ENCODE data around the gene ARL13B.
"Not testable (repeated sequence)": the region's sequence is repeated elsewhere in the genome, so short reads cannot be mapped to it uniquely, and the experiment has no call there.

ARL13B gene

DNA sequence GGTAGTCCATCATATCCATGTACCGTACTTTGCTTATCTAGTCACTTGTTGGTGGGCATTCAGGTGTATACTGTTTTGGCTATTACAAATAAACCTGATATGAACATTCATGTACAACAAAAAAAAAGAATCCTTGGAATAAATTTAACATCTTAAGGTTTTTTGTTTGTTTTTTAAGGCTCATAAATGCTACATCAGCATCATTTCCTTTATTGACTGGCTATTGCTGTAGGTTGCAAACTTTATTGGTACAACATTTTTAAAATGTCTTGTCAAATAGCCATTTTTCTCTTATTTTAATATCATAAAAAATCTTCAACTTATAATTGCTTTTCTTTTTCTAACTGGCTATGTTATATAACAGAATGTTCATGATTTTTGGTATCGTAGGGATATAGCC, 66.6 kb downstream of the ARL13B start:
- no peak overlapping the region for H3K27ac ChIP-seq
- no peak overlapping the region for H3K4me3 ChIP-seq

DNA sequence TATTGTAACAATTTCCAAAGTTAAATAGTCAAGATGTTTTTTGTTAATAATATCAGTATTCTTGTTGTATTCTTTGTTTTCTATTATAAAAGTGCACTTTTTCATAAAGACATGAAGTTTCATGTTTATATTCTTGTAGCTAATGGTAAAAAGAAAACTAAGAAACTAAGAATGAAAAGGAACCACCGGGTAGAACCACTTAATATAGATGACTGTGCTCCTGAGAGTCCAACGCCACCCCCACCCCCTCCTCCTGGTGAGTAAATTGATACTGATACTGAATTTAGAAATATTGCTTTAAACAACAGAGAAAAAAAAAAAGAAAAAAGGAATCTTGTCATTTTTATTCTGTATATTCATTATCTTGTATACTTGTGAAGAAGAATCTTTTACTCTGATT, 69.3 kb downstream of the ARL13B start:
- no peak overlapping the region for H3K4me3 ChIP-seq
- H3K27ac ChIP-seq = no peak overlapping the region

DNA sequence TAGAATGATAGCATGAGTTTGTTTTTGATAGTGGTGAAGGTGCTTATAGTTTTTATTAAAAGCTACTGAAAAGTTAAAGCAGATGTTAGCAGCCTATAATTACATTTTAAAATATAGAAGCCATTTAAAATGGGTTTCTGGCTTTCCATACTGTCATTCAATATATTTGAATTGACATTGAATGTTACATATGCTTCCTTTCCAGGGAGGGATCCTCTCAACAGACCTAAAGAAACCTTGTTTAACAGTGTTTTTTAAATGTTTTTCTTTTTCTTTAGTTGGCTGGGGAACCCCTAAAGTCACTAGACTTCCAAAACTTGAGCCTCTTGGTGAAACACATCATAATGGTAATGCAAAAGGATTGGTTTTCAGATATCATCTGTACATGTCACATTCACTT, 70.6 kb downstream of the ARL13B start:
- H3K4me3 ChIP-seq = no peak overlapping the region
- no peak overlapping the region for H3K27ac ChIP-seq

DNA sequence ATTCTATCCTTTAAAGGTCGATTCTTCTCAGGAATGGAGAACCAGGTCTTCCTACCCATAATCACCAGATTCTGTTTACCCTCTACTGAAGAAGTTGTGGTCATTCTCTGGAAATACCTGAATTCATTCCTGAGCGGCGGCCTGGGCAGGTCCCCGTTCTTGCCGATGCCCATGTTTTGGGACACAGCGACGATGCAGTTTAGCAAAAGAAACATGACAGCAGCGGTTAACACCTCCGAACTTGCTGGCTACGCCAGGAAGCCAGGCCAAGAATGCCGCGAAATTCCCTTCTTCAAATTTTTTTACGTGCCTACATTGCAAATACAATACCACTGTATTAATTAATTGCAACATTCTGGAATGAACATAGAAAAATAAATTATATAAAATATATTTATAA, 81.3 kb downstream of the ARL13B start:
- Histone ChIP-seq H3K4me3 (no peak overlapping the region), H3K27ac (no peak overlapping the region)

DNA sequence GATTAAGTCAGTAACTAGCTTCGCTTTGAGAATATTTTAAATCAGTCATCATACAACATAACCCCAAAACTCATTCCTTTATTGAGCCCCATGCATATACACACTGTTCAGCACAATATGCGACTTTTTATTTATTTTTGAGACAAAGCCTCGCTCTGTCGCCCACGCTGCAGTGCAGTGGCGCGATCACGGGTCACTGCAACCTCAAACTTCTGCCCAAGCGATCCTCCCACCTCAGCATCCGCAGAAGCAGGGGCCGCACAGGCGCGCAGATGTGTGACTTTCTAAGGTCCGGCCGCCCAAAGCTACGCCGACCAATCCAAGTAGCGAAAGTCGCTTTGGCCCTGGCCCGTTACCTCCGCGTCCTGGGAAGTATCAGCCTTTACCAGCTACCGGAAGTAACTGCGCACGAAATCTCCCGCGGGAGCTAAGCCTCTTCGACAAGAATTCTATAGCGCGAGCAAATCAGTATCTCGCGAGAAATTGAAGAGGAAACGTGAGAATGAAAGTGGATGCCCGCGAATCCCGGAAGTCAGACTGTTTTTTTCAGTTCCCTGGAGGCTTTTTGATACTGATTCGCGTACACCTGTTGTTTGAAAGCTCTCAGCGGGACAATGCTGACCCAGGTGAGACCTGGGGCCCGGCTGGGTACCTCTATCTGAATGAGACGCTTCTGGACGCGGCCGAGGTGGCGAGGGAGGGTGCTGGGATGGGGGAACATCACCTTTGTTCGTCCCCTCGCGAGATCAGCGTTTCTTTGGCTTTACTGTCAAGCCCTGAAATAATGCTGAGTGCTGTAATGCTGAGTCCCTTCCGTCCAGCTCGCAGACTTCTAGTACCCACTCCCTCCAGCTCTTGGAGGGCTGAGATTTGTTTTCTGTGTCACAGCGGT, 82.8 kb downstream of the ARL13B start, which contains the start of the genes DHFR2 and NSUN3:
TSS of gene DHFR2 (minus strand) at position 404 of the 892 bp plus-strand sequence. CDS start 1,405 bp downstream, outside the sequence.
TSS of gene NSUN3 (plus strand) at position 549 of the 892 bp plus-strand sequence. CDS start at position 615, 66 bp downstream.
- Histone ChIP-seq H3K4me3 (peak within 1 kb of the TSS; percentile 47 to 80 (median 65)), H3K27ac (peak within 1 kb of the TSS; percentile 50 to 99 (median 94))

DNA sequence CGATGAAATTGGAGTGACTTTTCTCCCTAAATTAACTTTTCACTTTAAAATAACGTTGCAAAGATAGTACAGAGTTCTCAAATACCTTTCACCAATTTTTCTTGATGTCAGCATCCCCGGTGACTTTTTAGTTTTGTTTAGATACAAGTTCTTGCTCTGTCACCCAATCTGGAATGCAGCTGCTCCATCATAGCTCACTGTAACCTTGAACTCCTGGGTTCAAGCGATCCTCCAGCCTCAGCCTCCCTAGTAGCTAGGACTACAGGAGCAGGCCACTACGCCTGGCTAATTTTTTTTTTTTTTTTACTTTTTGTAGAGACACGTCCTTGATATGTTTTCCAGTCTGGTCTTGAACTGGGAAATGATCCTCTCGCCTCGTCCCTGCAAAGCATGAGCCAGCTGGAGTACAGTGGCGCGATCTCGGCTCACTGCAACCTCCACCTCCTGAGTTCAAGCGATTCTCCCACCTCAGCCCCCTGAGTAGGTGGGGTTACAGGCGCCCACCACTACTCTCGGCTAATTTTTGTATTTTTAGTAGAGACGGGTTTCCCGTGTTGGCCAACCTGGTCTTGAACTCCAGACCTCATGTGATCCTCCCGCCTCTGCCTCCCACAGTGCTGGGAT, 83.7 kb downstream of the ARL13B start:
- Histone ChIP-seq H3K27ac (peak overlapping the region; percentile 50 to 99 (median 94)), H3K4me3 (peak overlapping the region; percentile 47 to 80 (median 65))

DNA sequence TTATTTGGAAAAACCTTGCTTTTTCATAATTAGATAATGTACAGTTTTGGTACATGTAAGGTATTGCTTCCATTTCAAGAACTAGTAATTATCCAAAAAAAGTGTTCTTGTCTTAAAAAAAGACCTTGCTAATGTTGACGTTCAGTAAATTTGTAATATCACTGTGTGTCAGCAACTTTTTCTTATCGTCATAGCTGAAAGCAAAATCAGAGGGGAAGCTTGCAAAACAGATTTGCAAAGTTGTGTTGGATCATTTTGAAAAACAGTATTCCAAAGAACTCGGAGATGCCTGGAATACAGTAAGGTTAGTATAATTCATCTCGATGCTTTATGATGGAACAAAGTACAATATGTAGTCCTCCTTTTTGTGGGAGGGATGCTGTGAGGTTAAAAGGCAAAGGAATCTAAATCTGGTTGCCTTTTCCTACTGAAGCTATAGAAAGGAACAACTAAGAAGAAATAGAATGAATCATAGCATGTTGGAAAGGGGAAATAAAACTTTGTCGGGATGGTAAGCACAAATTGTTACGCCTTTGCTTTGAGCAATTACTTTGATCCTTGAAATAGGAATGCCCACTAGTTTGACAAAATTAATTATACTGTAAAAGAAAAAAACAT, 84.4 kb downstream of the ARL13B start:
- Histone ChIP-seq H3K4me3 (peak overlapping the region in 1 of 7 experiments; percentile 47), H3K27ac (peak overlapping the region in 4 of 21 experiments; percentile 87 to 96 (median 88))

DNA sequence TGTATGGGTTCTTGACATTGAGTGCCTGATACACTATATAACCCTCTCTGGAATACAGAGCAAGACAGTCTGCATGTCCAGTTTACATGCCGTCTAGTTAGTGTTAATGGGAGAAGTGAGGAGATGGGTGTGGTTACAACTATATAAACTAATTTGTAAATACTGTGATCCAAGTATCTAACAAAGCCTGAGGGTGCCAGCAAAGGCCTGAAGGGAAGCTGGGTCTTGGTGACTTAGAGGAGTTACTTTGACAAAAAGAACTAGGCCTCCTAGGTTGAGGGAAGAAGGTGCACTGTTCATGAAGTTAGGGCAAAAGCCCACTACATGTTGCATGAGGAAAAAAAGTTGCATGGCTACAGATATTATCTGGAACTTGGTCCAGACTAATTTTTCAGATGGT, 85.2 kb downstream of the ARL13B start:
- no peak overlapping the region for H3K27ac ChIP-seq
- no peak overlapping the region for H3K4me3 ChIP-seq

DNA sequence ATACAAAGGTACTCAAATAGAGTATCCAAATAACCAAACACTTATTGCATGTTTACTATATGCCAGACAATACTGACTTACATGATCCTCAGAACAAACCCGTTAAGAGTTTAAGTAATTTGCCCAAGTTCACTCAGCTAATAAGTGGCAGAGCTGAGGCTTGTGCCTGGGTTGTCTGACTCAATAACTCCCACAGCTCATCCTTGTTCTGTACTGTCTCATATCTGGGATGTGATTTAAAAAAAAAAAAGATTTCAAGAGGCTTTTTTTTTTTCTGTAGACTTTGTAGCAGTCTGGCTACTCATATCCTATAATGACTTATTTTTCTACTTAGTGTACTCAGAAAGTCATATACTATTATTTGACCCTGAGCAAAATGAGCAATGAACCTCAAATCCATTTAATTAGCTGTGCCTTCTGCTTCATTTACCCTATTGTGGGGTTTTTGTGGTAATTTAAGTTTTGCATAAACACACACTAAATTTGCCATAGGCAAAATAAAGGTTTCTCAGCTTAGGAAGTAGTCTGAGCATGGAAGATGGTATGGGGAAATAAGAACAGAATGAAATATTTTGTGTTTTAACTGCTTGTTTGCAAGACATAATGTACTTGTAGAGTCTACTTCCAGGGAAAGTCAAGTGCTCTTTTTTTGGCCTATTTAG, 86.0 kb downstream of the ARL13B start:
- Histone ChIP-seq H3K27ac (no peak overlapping the region), H3K4me3 (no peak overlapping the region)

DNA sequence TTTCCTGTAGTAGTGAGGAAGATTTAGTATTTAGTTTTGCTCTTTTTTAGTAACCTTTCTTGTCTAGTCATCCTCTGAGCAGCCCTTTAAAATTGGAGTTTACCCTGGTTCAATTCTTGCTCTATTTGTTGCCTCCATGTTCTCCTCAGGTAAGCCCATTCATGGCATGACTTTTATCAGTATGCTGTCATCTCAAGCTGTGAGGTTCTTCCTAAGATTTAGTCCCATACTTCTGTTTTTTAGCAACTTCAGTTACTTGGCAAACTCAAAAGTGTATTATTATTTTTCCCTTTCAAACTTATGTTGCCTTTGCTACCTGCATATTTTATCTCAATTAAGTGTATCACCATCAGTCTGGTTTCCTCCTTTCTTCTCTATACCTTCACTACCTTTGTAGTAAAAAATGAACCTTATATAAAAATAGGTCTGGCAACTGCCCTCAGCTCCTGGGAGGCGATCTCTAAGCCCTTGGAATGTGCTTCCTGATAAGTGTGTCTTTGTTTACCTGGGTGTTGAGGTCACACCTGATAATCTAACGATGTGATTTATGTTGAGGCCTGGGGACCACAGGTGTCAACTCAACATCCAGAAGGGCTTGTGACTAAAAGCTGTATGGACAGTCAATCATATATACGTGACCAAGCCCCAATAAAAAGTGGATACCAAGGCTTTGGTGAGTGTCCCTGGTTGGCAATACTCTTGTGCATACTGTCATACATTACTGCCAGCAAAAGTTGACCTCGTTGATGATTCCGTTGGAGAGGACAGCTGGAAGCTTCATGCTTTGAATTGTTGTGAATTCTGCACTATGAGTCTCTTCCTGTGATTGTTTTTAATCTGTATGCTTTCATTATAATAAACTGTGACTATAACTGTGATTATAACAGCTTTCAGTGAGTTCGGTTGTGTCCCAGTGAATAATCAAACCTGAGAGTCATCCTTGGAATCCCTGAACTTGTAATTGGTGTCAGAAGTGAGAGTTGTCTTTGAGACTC, 86.8 kb downstream of the ARL13B start:
- Histone ChIP-seq H3K4me3 (no peak overlapping the region), H3K27ac (no peak overlapping the region)

DNA sequence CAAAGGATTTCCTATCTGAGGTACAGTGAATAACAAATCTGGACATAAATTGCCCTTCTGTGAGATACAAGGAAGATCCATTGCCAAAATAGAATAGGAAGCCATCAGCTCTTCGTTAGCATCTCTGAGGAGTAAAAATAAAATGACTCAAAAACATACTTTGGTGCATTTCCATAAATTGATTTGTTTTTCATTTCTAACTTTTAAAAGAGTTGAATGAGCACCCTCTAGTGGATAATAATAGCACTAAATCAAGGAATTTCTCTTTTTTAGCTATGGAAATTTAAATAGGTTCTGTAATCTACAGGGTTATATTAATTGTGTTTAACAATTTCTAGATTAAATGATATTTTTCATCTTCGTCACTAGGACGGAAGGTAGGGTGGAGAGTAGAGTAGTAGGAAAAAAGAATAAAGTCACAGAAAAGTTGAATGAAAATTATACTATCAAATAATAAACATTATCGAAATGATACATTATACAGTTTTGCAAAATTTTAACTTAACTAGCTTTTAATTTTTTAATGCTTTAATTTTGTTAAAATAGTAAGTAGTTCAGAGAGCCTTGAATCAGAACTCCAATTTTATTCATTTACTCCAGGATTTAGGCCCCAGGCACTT, 89.3 kb downstream of the ARL13B start:
- H3K4me3 ChIP-seq = no peak overlapping the region

DNA sequence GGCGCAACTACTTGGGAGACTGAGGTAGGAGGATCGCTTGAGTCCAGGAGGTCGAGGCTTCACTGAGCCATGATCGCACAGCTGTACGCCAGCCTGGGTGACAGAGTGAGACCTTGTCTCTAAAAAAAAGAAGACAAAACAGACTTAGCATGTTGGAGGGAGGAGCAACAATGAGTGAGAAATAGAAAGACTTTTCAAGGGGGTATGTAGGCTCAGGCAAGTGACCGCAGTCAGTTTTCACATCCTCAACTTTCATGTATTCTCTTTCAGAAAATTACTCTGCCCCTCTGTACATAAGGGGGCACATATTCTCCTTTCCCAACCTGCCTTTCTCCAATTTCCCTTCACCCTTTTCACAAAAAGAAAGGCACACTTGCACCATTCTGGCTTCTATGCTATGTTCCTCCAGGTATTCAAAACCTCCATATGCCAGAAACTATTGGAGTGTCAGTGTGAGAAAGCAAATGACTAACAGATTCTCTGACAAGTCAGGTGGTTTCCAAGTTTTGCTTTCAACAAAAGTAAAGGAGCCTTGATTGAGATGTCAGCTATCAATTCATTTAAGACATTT, 90.5 kb downstream of the ARL13B start:
- Histone ChIP-seq H3K4me3 (no peak overlapping the region), H3K27ac (no peak overlapping the region)

More for the DNA sequence above, 89.3 kb downstream of the ARL13B start:
- H3K27ac ChIP-seq = no peak overlapping the region

DNA sequence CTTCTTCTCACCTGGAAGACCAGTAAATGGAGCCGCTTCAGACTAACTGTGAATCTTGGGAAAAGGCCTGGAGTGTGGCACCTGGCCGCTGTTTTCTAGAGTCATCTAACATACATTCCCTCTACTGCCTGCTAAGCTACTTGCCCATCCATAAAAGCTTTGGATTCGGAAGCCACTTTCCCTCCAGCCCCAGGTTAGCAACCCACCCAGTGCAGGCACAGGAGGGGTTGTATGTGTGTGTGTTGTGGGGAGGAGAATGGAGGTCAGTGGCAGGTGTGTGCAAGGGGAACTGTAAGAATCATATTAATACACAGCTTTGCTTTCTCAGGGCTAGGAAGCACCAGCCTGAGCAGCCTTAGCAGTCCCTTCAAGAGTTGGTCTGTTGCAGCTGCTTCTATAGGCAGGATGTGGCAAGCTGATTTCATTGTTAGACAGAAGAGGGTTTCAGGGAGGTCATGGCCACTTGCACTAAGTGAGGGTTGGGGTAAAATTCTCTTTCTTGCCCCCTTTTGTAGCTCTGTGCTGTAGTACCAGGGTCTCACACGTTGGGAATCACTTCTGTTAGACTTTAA, 91.8 kb downstream of the ARL13B start:
- Histone ChIP-seq H3K4me3 (no peak overlapping the region), H3K27ac (no peak overlapping the region)

DNA sequence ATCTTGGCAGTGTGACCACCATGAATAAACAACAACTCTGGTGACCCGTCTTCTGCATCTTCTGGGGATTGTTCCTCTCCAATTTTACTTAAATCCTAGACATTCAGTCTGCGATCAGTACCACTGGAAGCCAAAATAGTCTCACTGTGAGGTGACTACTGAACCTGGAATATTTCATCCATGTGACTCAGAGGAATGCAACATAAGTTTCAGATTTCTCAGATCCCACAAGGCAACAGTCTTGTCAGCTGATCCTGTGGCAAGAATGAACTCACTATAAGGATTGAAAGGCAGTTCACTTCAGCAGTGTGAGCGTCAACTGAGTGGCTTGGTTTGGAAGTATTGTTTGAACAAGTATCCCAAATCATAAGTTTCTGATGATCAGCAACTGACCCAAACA, 96.1 kb downstream of the ARL13B start:
- Histone ChIP-seq H3K4me3 (no peak overlapping the region), H3K27ac (no peak overlapping the region)

DNA sequence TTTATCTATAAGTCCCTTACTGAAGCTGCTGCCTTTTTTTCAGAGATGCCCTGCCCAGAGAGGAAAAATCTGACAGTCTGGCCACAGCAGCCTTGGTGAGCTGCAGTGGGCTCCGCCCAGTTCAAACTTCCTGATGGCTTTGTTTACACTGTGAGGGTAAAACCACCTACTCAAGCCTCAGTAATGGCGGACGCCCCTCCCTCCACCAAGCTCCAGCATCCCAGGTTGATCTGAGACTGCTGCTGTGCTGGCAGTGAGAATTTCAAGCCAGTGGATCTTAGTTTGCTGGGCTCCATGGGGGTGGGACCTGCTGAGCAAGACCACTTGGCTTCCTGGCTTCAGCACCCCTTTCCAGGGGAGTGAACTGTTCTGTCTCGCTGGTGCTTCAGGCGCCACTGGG, 100.6 kb downstream of the ARL13B start:
- H3K4me3 ChIP-seq, H3K27ac ChIP-seq: not testable (repeated sequence)

DNA sequence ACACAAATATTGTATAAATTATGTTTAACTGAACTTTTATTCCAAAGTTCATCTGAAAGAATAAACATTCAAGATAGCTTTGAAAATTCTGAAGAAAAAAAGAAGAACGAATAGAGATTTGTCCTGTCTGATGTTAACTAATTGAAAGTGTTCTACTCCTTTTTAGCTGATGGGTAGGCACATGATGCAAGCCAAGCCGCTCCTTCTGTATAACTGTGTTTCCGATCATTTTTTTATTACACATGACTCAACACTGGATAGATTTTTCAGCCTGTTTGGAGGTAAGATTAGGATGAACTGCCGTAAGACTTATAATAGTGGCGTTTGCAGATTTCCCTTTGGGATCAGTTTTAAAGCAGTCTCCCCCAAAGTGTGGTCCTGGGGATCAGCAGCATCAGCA, 101.9 kb downstream of the ARL13B start:
- Histone ChIP-seq H3K27ac (no peak overlapping the region), H3K4me3 (no peak overlapping the region)

DNA sequence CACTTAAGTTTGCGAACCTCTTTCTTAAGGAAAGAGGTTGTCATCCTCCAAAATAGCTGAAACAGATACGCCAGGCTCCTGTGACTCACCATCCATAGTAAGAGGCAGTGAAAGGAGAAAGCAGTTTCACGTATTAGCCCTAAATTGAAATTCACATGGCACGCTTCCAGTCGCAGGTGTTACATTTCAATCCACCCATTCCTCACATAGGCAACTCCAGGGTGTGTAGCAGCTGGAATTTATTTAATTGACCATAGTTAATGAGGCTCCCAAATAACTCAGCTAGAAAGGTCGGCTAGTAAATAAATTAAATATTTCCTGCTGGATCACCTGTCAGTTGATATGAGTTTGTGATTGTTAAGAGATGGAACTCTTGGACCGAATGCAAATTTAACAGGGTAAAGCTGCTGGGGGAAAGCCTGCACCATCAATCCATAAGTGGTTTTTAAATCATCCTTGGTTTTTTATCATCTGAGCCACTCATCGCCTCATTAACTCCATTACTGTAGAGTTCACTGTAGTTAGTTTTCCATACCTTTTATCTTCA, 102.5 kb downstream of the ARL13B start:
- no peak overlapping the region for H3K4me3 ChIP-seq
- H3K27ac ChIP-seq = no peak overlapping the region
